ENCODE measurements around the gene PCDH15. TPM values are rescaled to one million over a fixed set of nuclear protein-coding genes. Genes with fewer than 3 reads are reported as not detected.

The PCDH15 gene
- total and polyA plus RNA-seq, 4 donors, result 0.03 to 16.9 (median 0.88) TPM

- H3K4me3 ChIP-seq, result no peak overlapping the region
Measured at GRCh38 chr10:54682554-54682953, 118.5 kb downstream of the PCDH15 start.

GRCh38 chr10:54681136-54681535, 119.9 kb downstream of the PCDH15 start:
- Histone ChIP-seq H3K27ac (ENCODE audit: low read depth in 1 of 2, low read length in 1 of 2) (no peak overlapping the region), H3K4me1 (ENCODE audit: control insufficient read depth in 5 of 5, insufficient read depth in 5 of 5, low read length in 5 of 5) (no peaks in the 10 kb centered on the region), H3K27me3 (ENCODE audit: control insufficient read depth in 3 of 3, insufficient read depth in 3 of 3, low read length in 2 of 3) (no peaks in the 10 kb centered on the region), H3K4me3 (no peak overlapping the region), H3K9ac (ENCODE audit: insufficient read depth in 1 of 2, low read length in 2 of 2) (no peak overlapping the region), H3K36me3 (ENCODE audit: control insufficient read depth in 4 of 4, insufficient read depth in 4 of 4, low read length in 4 of 4) (no peaks in the 10 kb centered on the region), H3K9me3 (ENCODE audit: control insufficient read depth in 4 of 4, insufficient read depth in 3 of 4, low read length in 3 of 4) (no peaks in the 10 kb centered on the region)
- DNase-seq (no peak), ATAC-seq (ENCODE audit: insufficient read depth, low FRiP score) (no peak)
- TF ChIP-seq CTCF (IDR thresholded peaks at IDR 0.05; ENCODE audit: control extremely low read depth, extremely low read depth), result no peak
- 84% methylated on average over 2 of the region's 2 CpGs for WGBS, 2 donors

More at GRCh38 chr10:54682554-54682953, 118.5 kb downstream of the PCDH15 start:
- Histone ChIP-seq H3K36me3 (ENCODE audit: control insufficient read depth in 4 of 4, insufficient read depth in 4 of 4, low read length in 4 of 4) (no peaks in the 10 kb centered on the region), H3K27ac (ENCODE audit: low read depth in 1 of 2, low read length in 1 of 2) (no peak overlapping the region), H3K9me3 (ENCODE audit: control insufficient read depth in 4 of 4, insufficient read depth in 3 of 4, low read length in 3 of 4) (no peaks in the 10 kb centered on the region), H3K9ac (ENCODE audit: insufficient read depth in 1 of 2, low read length in 2 of 2) (no peak overlapping the region), H3K4me1 (ENCODE audit: control insufficient read depth in 5 of 5, insufficient read depth in 5 of 5, low read length in 5 of 5) (no peaks in the 10 kb centered on the region), H3K27me3 (ENCODE audit: control insufficient read depth in 3 of 3, insufficient read depth in 3 of 3, low read length in 2 of 3) (no peaks in the 10 kb centered on the region)
- TF ChIP-seq CTCF (IDR thresholded peaks at IDR 0.05; ENCODE audit: control extremely low read depth, extremely low read depth), result no peak
- DNase-seq (no peak), ATAC-seq (ENCODE audit: insufficient read depth, low FRiP score) (no peak)
- WGBS, 2 donors, result 54 to 66% methylated on average over 1 of the region's 1 CpG

- H3K27ac ChIP-seq (ENCODE audit: low read depth in 1 of 2, low read length in 1 of 2), result no peak overlapping the region
- H3K9me3 ChIP-seq (ENCODE audit: control insufficient read depth in 4 of 4, insufficient read depth in 3 of 4, low read length in 3 of 4), result no peaks in the 10 kb centered on the region
- WGBS, 2 donors, result 64 to 74% methylated on average over 1 of the region's 1 CpG
- no peaks in the 10 kb centered on the region for H3K27me3 ChIP-seq (ENCODE audit: control insufficient read depth in 3 of 3, insufficient read depth in 3 of 3, low read length in 2 of 3)
- no peak overlapping the region for H3K4me3 ChIP-seq
- DNase-seq (no peak), ATAC-seq (ENCODE audit: insufficient read depth, low FRiP score) (no peak)
- H3K4me1 ChIP-seq (ENCODE audit: control insufficient read depth in 5 of 5, insufficient read depth in 5 of 5, low read length in 5 of 5), result peaks cover 0 to 10% (median 0%) of the 10 kb centered on the region in 5 donors
- no peaks in the 10 kb centered on the region for H3K36me3 ChIP-seq (ENCODE audit: control insufficient read depth in 4 of 4, insufficient read depth in 4 of 4, low read length in 4 of 4)
- H3K9ac ChIP-seq (ENCODE audit: insufficient read depth in 1 of 2, low read length in 2 of 2), result no peak overlapping the region
- no peak for TF ChIP-seq CTCF (IDR thresholded peaks at IDR 0.05; ENCODE audit: control extremely low read depth, extremely low read depth)
Measured at GRCh38 chr10:54667136-54667535, 133.9 kb downstream of the PCDH15 start.

GRCh38 chr10:54666192-54666591, 134.8 kb downstream of the PCDH15 start:
- H3K9ac ChIP-seq (ENCODE audit: insufficient read depth in 1 of 2, low read length in 2 of 2), result no peak overlapping the region
- no peaks in the 10 kb centered on the region for H3K27me3 ChIP-seq (ENCODE audit: control insufficient read depth in 3 of 3, insufficient read depth in 3 of 3, low read length in 2 of 3)
- DNase-seq, result no peak
- H3K4me3 ChIP-seq, result no peak overlapping the region
- peaks cover 0 to 13% (median 0%) of the 10 kb centered on the region in 5 donors for H3K4me1 ChIP-seq (ENCODE audit: control insufficient read depth in 5 of 5, insufficient read depth in 5 of 5, low read length in 5 of 5)
- H3K27ac ChIP-seq (ENCODE audit: low read depth in 1 of 2, low read length in 1 of 2), result no peak overlapping the region
- ATAC-seq (ENCODE audit: insufficient read depth, low FRiP score), result no peak
- no peaks in the 10 kb centered on the region for H3K36me3 ChIP-seq (ENCODE audit: control insufficient read depth in 4 of 4, insufficient read depth in 4 of 4, low read length in 4 of 4)
- no peak for TF ChIP-seq CTCF (IDR thresholded peaks at IDR 0.05; ENCODE audit: control extremely low read depth, extremely low read depth)
- no peaks in the 10 kb centered on the region for H3K9me3 ChIP-seq (ENCODE audit: control insufficient read depth in 4 of 4, insufficient read depth in 3 of 4, low read length in 3 of 4)

Measured in lung (tissue), 12 donors.